GM19193 (cell line): ENCODE results near the gene ITGA5.

Experiments used
- POLR2A ChIP-seq: IDR thresholded peaks from 4 replicates; pipeline ENCODE4 v1.6.1; 2011; ENCODE audit not compliant: insufficient read depth, insufficient read length; ENCODE audit errors: extremely low read depth

ITGA5 gene

GRCh38 chr12:54401119-54401518 is 17.9 kb downstream of the ITGA5 start:
- TF ChIP-seq POLR2A, result no peak

DNA sequence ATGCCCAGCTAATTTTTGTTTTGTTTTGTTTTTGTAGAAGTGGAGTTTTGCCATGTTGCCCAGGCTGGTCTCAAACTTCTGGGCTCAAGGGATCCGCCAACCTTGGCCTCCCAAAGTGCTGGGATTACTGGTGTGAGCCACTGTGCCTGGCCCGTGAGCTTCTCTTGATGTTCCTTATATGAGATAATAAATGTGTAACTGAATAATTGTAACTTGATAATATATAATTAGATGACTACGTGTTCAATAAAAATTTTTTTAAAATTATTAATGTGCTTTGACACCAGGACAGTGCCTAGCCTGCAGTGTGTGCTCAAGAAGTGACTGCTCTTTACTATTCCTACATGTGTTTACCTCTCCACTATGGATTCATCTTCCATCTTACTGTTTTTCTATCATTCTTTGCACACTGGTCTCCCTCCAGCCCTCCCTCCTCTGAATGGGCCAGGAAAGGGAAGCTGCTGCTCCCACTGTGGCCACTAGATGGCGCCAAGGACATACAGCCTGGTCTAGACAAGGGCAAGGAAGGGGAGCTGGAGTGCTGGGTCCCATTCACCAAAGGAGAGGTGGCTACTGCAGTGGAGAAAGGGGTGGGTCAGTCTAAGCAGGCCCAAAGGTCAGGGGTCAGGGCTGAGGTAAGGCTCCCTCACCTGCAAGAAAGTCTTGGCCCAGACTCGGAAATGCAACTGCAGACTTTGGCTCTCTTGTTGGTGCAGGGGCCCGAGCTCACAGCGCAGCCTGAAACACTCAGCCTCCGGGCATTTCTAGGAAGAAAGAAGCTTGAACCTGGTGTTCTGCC is 19.9 kb downstream of the ITGA5 start:
- no peak for TF ChIP-seq POLR2A

- no peak for TF ChIP-seq POLR2A
Observed at GRCh38 chr12:54398218-54398617, 20.8 kb downstream of the ITGA5 start.

GRCh38 chr12:54397157-54397556 is 21.9 kb downstream of the ITGA5 start:
- no peak for TF ChIP-seq POLR2A

- TF ChIP-seq POLR2A, result no peak
Observed at GRCh38 chr12:54395545-54395944, 23.5 kb downstream of the ITGA5 start.

- TF ChIP-seq POLR2A, result no peak
Observed at GRCh38 chr12:54394986-54395385, 24.1 kb downstream of the ITGA5 start.

GRCh38 chr12:54394281-54394719 is 24.8 kb downstream of the ITGA5 start:
- TF ChIP-seq POLR2A, result no peak

DNA sequence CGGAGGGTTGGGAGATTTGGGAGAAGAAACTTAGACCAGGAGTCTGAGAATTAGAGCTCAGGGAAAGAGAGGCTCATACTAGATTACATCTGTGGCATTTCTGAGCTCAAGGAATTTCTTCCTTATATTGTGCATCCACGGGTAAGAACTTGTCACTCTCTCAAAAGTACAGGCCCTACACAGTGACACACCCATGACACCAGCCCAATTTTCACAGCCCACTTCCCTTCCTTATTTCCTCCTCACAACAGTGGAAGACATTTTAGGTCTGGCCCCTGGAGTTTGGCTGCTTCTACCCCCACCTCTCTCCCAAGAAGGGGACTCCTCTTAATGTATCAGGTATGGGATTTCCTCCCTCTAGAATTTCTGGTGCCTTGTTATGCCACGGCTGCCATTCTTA is 25.3 kb downstream of the ITGA5 start:
- TF ChIP-seq POLR2A, result no peak

- TF ChIP-seq POLR2A, result no peak
Observed at GRCh38 chr12:54393207-54393609, 25.9 kb downstream of the ITGA5 start.

DNA sequence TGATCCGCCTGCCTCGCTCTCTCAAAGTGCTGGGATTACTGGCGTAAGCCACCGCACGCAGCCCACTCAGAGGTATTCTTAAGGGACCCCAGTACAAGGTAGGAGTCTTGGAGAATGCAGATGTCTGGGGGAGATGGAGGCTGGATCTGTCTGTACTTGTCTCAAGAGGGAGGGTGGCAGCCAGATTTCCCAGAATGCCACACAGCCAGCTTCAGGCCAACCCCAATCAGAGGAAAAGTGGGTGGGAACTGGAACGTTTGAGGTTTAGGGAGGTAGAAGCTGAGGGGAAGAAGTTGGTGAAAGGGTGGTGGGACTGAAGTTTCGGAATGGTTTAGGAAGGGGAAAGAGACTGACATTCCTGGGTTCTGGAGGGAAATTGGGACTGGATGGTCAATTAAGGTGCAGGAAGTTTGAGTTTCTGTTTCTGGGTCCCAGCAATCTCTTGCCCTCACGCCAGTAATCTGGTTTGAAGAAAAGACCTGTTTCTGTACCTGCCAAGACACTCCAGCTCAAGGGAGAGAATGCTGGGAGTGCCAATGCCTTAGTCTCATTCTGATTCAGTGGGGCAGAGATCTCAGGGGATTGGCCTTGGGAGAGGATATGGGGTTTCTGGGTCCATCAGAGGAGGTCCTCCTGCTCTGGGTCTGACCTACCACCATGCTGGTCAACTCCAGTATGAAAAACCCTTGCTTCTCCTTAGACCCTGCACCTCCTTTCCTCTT is 26.4 kb downstream of the ITGA5 start:
- TF ChIP-seq POLR2A, result no peak

GRCh38 chr12:54390668-54391551 is 28.2 kb downstream of the ITGA5 start:
- TF ChIP-seq POLR2A, result peak; percentile 30

DNA sequence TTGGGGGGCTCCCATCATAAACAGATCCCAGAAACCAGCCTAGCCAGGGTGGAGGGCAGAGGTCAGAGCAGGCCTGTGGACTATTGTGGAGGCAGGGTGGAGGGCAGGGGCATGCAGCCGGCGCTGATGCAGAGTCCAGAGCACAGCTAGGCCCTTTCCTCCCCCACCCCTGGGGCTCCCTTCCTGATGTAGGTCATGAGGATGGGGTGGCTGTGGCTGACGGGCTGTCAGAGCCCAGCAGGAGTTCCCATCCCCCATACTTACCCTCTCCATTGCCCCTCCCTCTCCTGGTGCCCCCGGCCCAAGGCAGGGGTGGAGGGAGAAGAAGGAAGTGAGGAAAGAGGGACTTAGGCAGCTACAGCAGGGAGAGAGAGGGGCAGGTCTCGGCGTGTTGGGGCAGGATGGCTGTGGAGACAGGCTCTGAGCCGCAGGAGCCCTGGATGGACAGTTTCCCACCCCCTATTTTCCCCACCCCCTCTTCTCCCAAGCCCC is 28.8 kb downstream of the ITGA5 start:
- TF ChIP-seq POLR2A, result no peak

GRCh38 chr12:54389607-54390175 is 29.4 kb downstream of the ITGA5 start:
- no peak for TF ChIP-seq POLR2A

DNA sequence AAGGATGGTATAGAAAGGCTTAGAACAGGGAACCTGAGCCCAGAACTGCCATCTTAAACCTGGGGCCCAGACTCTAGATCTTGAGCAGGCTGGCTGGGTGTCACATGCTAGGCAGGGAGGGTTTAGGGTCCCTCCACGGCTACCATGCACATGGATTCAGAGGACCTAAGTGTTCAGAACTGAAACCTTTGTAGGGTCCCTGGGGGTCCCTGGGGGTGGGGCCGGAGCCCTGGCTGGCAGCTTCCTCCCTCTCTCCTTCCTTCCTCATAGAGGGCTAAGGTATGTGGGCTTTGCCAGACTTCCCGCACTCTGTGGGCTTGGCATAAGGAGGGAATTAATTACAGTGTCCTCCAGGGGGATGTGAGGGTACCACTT is 29.9 kb downstream of the ITGA5 start:
- no peak for TF ChIP-seq POLR2A

DNA sequence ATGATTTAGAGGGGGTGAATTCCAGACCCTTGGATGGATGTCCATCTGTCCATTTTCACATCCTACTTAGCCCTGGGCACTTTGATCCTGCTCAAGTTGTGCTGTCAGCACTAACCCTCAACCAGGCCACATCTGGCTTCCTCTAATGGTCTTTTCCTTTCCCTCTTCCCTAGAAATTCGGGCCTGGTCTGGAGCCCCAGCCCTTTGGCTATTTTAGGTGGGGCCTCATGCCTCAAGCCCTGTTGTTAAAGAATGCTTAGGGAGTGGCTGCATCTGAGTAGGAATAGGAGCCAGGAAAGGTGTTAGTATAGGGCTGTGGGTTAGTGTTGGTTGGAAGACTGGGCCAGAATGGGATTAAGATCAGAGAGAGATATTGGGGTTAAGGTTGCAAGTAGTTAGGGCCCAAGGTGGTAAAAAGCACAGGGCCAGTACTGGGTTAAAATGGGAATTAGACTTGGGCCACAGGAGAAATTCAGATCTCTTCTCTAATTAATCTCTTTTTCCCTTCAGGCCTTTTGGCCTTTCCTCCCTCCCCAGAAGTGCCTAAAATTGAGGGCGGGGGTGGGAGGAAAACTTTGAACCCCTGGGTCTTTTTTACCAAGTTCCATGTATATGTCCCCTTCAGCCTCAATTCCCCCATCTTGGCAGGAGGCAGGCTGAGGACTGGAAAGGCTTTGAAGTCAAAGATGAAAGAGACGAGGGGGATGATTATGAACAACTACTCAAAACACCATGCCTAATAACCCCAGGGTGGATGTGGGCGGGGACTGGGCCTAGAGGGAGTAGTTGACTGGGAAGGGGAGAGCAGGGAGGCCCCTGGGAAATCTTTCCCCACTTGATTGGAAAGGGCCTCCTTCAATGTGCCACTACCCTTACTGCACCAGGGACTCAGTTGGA is 30.6 kb downstream of the ITGA5 start:
- TF ChIP-seq POLR2A, result no peak

DNA sequence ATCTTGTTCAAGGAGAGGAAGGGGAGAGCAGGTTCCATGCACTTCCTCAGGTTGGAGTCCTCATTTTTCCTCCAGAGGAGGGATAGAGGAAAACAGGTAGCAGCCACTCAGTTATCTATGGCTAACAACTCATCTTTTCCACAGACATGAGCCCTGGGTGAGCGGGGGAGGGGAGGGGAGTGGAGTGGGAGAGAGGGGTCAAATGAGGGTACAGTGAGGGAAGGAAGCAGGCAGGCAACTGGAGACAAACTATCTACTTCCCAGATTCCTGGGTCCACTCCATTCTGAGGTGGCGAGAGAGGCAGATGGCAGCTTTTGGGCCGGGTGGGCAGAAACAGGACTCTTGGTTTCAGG is 32.0 kb downstream of the ITGA5 start:
- no peak for TF ChIP-seq POLR2A
